H1 (cell line): ENCODE measurements around the gene SMG9.

Experiments
- EP300 ChIP-seq, 2 experiments: IDR thresholded peaks; 1 replicate in 1 of 2; 2 replicates in 1 of 2; pipeline ENCODE4 v1.6.1; 2011 to 2012; ENCODE audit warnings: low read depth in 2 of 2, low read length in 2 of 2, mild to moderate bottlenecking in 2 of 2, borderline replicate concordance in 1 of 2, inconsistent platforms in 1 of 2, moderate library complexity in 1 of 2
- POLR2A ChIP-seq, 2 experiments: IDR thresholded peaks; 1 replicate in 1 of 2; 2 replicates in 1 of 2; pipeline ENCODE4 v1.6.1; 2011; ENCODE audit warnings: low read depth in 2 of 2, low read length in 2 of 2, mild to moderate bottlenecking in 2 of 2; ENCODE audit errors: control extremely low read depth in 1 of 2
- POLR2AphosphoS5 ChIP-seq: IDR thresholded peaks from 2 replicates; pipeline ENCODE4 v1.6.1; 2011; ENCODE audit warnings: low read depth, low read length
- USF2 ChIP-seq: IDR thresholded peaks from 2 replicates; pipeline ENCODE4 v1.6.1; 2011; ENCODE audit warnings: low read length, improper control_type of control experiment
- ZNF274 ChIP-seq: IDR thresholded peaks from 2 replicates; pipeline ENCODE4 v1.7.0; 2012; ENCODE audit warnings: low read length, borderline replicate concordance; ENCODE audit errors: extremely low read depth
- TF ChIP-seq, protein P1 (sequence below), 3 experiments: IDR thresholded peaks; 1 replicate in 2 of 3; 2 replicates in 1 of 3; pipeline versions ENCODE4 v1.5.1 to v1.6.1; 2011; ENCODE audit warnings: low read length in 3 of 3, mild to moderate bottlenecking in 3 of 3, inconsistent platforms in 2 of 3, low read depth in 1 of 3, moderate library complexity in 1 of 3; ENCODE audit not compliant: insufficient read depth in 1 of 3; ENCODE audit errors: control extremely low read depth in 1 of 3
- TF ChIP-seq, protein P2 (sequence below): IDR thresholded peaks from 2 replicates; pipeline ENCODE4 v1.6.1; 2012; ENCODE audit warnings: low read length, inconsistent platforms

- TF ChIP-seq, protein P1, sequence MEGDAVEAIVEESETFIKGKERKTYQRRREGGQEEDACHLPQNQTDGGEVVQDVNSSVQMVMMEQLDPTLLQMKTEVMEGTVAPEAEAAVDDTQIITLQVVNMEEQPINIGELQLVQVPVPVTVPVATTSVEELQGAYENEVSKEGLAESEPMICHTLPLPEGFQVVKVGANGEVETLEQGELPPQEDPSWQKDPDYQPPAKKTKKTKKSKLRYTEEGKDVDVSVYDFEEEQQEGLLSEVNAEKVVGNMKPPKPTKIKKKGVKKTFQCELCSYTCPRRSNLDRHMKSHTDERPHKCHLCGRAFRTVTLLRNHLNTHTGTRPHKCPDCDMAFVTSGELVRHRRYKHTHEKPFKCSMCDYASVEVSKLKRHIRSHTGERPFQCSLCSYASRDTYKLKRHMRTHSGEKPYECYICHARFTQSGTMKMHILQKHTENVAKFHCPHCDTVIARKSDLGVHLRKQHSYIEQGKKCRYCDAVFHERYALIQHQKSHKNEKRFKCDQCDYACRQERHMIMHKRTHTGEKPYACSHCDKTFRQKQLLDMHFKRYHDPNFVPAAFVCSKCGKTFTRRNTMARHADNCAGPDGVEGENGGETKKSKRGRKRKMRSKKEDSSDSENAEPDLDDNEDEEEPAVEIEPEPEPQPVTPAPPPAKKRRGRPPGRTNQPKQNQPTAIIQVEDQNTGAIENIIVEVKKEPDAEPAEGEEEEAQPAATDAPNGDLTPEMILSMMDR (IDR thresholded peaks at IDR 0.05; ENCODE audit: control extremely low read depth in 1 of 3, insufficient read depth in 1 of 3, low read depth in 1 of 3, low read length in 3 of 3): peak; percentile 17 to 51 (median 50); a peak in 3 of 4 replicates
- TF ChIP-seq USF2: no peak
- TF ChIP-seq POLR2A (IDR thresholded peaks at IDR 0.05; ENCODE audit: control extremely low read depth in 1 of 2, low read depth in 2 of 2, low read length in 2 of 2): no peak
- TF ChIP-seq POLR2AphosphoS5: no peak
- TF ChIP-seq, protein P2, sequence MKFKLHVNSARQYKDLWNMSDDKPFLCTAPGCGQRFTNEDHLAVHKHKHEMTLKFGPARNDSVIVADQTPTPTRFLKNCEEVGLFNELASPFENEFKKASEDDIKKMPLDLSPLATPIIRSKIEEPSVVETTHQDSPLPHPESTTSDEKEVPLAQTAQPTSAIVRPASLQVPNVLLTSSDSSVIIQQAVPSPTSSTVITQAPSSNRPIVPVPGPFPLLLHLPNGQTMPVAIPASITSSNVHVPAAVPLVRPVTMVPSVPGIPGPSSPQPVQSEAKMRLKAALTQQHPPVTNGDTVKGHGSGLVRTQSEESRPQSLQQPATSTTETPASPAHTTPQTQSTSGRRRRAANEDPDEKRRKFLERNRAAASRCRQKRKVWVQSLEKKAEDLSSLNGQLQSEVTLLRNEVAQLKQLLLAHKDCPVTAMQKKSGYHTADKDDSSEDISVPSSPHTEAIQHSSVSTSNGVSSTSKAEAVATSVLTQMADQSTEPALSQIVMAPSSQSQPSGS: no peak
- no peak for TF ChIP-seq ZNF274
- TF ChIP-seq EP300 (IDR thresholded peaks at IDR 0.05; ENCODE audit: borderline replicate concordance in 1 of 2, low read depth in 2 of 2, low read length in 2 of 2): no peak
These were observed 4.8 kb upstream of the SMG9 start for GRCh38 chr19:43759515-43759914.
